HCT116 (cell line): ENCODE measurements around the gene LHCGR. TPM values are rescaled to one million over a fixed set of nuclear protein-coding genes. Genes with fewer than 3 reads are reported as not detected.

ENCODE experiments used
- ATAC-seq: fragments of 200-7000 bp; cut with Tn5 transposase; 2 replicates; pipeline ENCODE4 v1.9.1; 2020; ENCODE audit warnings: mild to moderate bottlenecking, moderate library complexity
- BruUV-seq: library from RNA; stranded (reverse); fragments of 400-500 nt; replicated peaks from 2 replicates; lab custom pipeline; 2021; lab: Mats Ljungman, UMichigan
- CTCF ChIA-PET: fragments of 300-600 bp; sonication (Branson Sonifier 250); formaldehyde crosslinking; loops from one replicate; lab custom pipeline; 2021; ENCODE audit warnings: antibody characterized with exemption; lab: Charles Lee
- POLR2A ChIA-PET: fragments of 300-600, 350-600 bp; sonication (Branson Sonifier 250); formaldehyde crosslinking; loops from one replicate; lab custom pipeline; 2021; ENCODE audit warnings: antibody characterized with exemption; lab: Charles Lee
- RAD21 ChIA-PET, 2 experiments: fragments of 300-600 bp; sonication (Branson Sonifier 250); formaldehyde crosslinking; loops; one replicate each; lab custom pipeline; 2023; ENCODE audit warnings: low total read pairs in 2 of 2; ENCODE audit not compliant: uncharacterized antibody in 2 of 2, unreplicated experiment in 2 of 2, low non-redundant PET in 1 of 2; lab: Charles Lee
- DNase-seq: peaks from one replicate; pipeline ENCODE4 v3.0.0-alpha.2; 2010; ENCODE audit warnings: low read depth, low spot score
- H2AFZ ChIP-seq: fragments of 200-600 bp; shearing (Covaris generic), sonication (generic); 2 replicates; pipeline ENCODE4 v1.6.1; 2017; ENCODE audit warnings: low read depth, mixed run types, mixed read lengths, antibody characterized with exemption, low read length; ENCODE audit not compliant: poor library complexity, severe bottlenecking
- H3K27ac ChIP-seq: 2 replicates; pipeline ENCODE4 v1.5.1; 2012; ENCODE audit warnings: low read depth, low read length
- H3K27me3 ChIP-seq: fragments of 200-600 bp; sonication (generic); 2 replicates; pipeline ENCODE4 v1.6.1; 2016; ENCODE audit warnings: mixed run types, low read length, mixed read lengths; ENCODE audit not compliant: insufficient read depth
- H3K36me3 ChIP-seq, 2 experiments: fragments of 200-500 bp in 1 of 2; fragments of 200-600 bp in 1 of 2; sonication (Bioruptor generic) in 1 of 2; sonication (generic) in 1 of 2; 2 replicates each; pipeline versions ENCODE4 v1.5.1 to v1.6.1; 2014 to 2016; ENCODE audit warnings: low read length in 2 of 2, inconsistent platforms in 1 of 2, mixed read lengths in 1 of 2, mixed run types in 1 of 2; ENCODE audit not compliant: insufficient read depth in 2 of 2, control insufficient read depth in 1 of 2
- H3K4me1 ChIP-seq, 2 experiments: fragments of 200-600 bp in 1 of 2; sonication (generic) in 1 of 2; 2 replicates each; pipeline versions ENCODE4 v1.5.1 to v1.6.1; 2012 to 2017; ENCODE audit warnings: low read length in 2 of 2, inconsistent platforms in 1 of 2, mild to moderate bottlenecking in 1 of 2, mixed read lengths in 1 of 2, mixed run types in 1 of 2, moderate library complexity in 1 of 2; ENCODE audit not compliant: insufficient read depth in 2 of 2, control insufficient read depth in 1 of 2
- H3K4me2 ChIP-seq: fragments of 200-600 bp; sonication (generic); 2 replicates; pipeline ENCODE4 v1.6.1; 2017; ENCODE audit warnings: mixed run types, low read length, mixed read lengths
- H3K4me3 ChIP-seq, 2 experiments: fragments of 200-600 bp in 1 of 2; sonication (generic) in 1 of 2; replicated peaks in 1 of 2; 2 replicates each; pipeline ENCODE4 v1.5.1; 2011 to 2016; ENCODE audit warnings: low read length in 2 of 2, control low read depth in 1 of 2, low read depth in 1 of 2, mild to moderate bottlenecking in 1 of 2, mixed read lengths in 1 of 2, mixed run types in 1 of 2
- H3K79me2 ChIP-seq: fragments of 200-600 bp; sonication (generic); 2 replicates; pipeline ENCODE4 v1.6.1; 2017; ENCODE audit warnings: mild to moderate bottlenecking, mixed run types, low read length, moderate library complexity, mixed read lengths; ENCODE audit not compliant: insufficient read depth
- H3K9ac ChIP-seq: fragments of 200-600 bp; sonication (generic); 2 replicates; pipeline ENCODE4 v1.6.1; 2016; ENCODE audit warnings: low read length, mixed read lengths
- H3K9me2 ChIP-seq: fragments of 200-600 bp; sonication (generic), shearing (Covaris generic); 2 replicates; pipeline ENCODE4 v1.6.1; 2017; ENCODE audit warnings: mixed run types, mild to moderate bottlenecking, moderate library complexity; ENCODE audit not compliant: insufficient read depth
- H3K9me3 ChIP-seq, 2 experiments: fragments of 200-500 bp in 1 of 2; fragments of 200-600 bp in 1 of 2; sonication (Bioruptor generic) in 1 of 2; sonication (generic) in 1 of 2; 2 replicates each; pipeline ENCODE4 v1.6.1; 2014 to 2017; ENCODE audit warnings: low read length in 2 of 2, mixed read lengths in 2 of 2, inconsistent platforms in 1 of 2, low read depth in 1 of 2, mild to moderate bottlenecking in 1 of 2, mixed run types in 1 of 2, moderate library complexity in 1 of 2; ENCODE audit not compliant: control insufficient read depth in 1 of 2, insufficient read depth in 1 of 2
- H4K20me1 ChIP-seq: fragments of 200-600 bp; sonication (generic), shearing (Covaris generic); 2 replicates; pipeline ENCODE4 v1.6.1; 2017; ENCODE audit warnings: mixed run types, mild to moderate bottlenecking, moderate library complexity; ENCODE audit not compliant: insufficient read depth
- EGR1 ChIP-seq: IDR thresholded peaks from 2 replicates; pipeline ENCODE4 v1.6.1; 2012; ENCODE audit warnings: low read depth
- FOSL1 ChIP-seq: IDR thresholded peaks from 2 replicates; pipeline ENCODE4 v1.6.1; 2012; ENCODE audit warnings: low read depth
- POLR2AphosphoS5 ChIP-seq: IDR thresholded peaks from 2 replicates; pipeline ENCODE4 v1.6.1; 2011; ENCODE audit warnings: mild to moderate bottlenecking, low read depth, low read length, moderate library complexity
- RAD21 ChIP-seq: IDR thresholded peaks from 2 replicates; pipeline ENCODE4 v1.6.1; 2012; ENCODE audit warnings: low read depth, mild to moderate bottlenecking
- SP1 ChIP-seq: IDR thresholded peaks from 2 replicates; pipeline ENCODE4 v1.6.1; 2012; ENCODE audit warnings: low read depth
- SRF ChIP-seq: IDR thresholded peaks from 2 replicates; pipeline ENCODE4 v1.6.1; 2012; ENCODE audit warnings: low read depth
- TCF7L2 ChIP-seq: IDR thresholded peaks from 2 replicates; pipeline ENCODE4 v1.7.0; 2011; ENCODE audit warnings: borderline replicate concordance, inconsistent platforms; ENCODE audit not compliant: insufficient read depth, insufficient read length; ENCODE audit errors: extremely low read depth
- YY1 ChIP-seq: IDR thresholded peaks from 2 replicates; pipeline ENCODE4 v1.6.1; 2011; ENCODE audit warnings: low read length, low read depth, moderate library complexity, mild to moderate bottlenecking; ENCODE audit not compliant: insufficient replicate concordance; ENCODE audit errors: extremely low read depth
- intact Hi-C: fragments of 100-400 bp; cut with micrococcal nuclease; formaldehyde crosslinking; loops from 2 replicates; pipeline ENCODE4 v1.10.0; 2022
- total RNA-seq: library from RNA; stranded (reverse); gene quantifications from one replicate; pipeline ENCODE4 v1.2.1, GENCODE V29; 2021; ENCODE audit not compliant: unreplicated experiment
- TF ChIP-seq, protein P1 (sequence below): IDR thresholded peaks from 2 replicates; pipeline ENCODE4 v1.6.1; 2012; ENCODE audit warnings: low read depth

LHCGR gene
- total RNA-seq, 1 experiment from 2014 or later: not detected

DNA sequence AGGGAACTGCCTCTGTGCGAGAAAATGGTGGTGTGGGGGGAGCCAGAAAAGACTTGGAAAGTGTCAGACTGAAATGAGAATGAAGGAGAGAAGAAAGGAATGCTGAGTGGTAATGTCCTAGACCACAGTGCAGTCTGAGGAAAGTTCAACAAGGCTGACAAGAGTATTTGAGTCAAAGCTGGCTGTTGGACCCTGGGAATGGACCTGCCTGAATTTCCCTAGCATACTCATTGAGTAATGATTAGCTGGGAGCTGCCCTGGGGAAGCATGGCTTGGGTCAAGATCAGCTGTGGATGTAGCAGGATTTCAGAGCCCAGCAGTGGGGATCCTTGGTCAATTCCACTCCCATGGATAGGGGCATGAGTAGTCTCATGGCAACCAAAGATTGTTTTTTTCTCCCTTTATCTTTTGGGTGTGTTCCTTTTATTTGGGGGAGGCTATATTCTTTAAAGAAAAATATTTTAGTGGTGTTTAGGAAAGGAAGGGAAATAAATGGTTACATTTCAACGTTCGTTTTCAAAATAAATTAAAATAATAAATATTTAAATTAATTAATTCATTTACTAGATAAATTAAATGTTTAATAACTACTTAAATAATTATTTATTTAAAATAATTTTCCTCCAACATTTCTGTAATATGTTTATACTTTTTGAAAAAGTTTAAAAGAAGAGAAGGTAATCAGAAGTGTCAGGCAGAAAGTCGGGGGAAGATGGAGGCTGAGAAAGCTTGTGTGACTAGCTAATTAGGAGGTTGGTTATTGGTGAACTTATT is 15.9 kb upstream of the LHCGR start:
- DNase-seq: no peak
- Histone ChIP-seq H3K4me1 (no peaks in the 10 kb centered on the region), H3K36me3 (no peaks in the 10 kb centered on the region), H3K9me2 (no peaks in the 10 kb centered on the region), H3K4me2 (no peak overlapping the region), H3K4me3 (no peak overlapping the region), H3K9me3 (no peaks in the 10 kb centered on the region), H2AFZ (no peak overlapping the region), H3K79me2 (no peaks in the 10 kb centered on the region), H3K27ac (no peak overlapping the region), H4K20me1 (no peaks in the 10 kb centered on the region), H3K9ac (no peak overlapping the region), H3K27me3 (peaks cover 38% of the 10 kb centered on the region)
- CTCF ChIA-PET: no interaction called here
- RAD21 ChIA-PET: no interaction called here
- no peak for ATAC-seq
- intact Hi-C loops: no loop called here
- TF ChIP-seq TCF7L2: no peak
- TF ChIP-seq RAD21: no peak
- TF ChIP-seq SRF: no peak
- TF ChIP-seq, protein P1, sequence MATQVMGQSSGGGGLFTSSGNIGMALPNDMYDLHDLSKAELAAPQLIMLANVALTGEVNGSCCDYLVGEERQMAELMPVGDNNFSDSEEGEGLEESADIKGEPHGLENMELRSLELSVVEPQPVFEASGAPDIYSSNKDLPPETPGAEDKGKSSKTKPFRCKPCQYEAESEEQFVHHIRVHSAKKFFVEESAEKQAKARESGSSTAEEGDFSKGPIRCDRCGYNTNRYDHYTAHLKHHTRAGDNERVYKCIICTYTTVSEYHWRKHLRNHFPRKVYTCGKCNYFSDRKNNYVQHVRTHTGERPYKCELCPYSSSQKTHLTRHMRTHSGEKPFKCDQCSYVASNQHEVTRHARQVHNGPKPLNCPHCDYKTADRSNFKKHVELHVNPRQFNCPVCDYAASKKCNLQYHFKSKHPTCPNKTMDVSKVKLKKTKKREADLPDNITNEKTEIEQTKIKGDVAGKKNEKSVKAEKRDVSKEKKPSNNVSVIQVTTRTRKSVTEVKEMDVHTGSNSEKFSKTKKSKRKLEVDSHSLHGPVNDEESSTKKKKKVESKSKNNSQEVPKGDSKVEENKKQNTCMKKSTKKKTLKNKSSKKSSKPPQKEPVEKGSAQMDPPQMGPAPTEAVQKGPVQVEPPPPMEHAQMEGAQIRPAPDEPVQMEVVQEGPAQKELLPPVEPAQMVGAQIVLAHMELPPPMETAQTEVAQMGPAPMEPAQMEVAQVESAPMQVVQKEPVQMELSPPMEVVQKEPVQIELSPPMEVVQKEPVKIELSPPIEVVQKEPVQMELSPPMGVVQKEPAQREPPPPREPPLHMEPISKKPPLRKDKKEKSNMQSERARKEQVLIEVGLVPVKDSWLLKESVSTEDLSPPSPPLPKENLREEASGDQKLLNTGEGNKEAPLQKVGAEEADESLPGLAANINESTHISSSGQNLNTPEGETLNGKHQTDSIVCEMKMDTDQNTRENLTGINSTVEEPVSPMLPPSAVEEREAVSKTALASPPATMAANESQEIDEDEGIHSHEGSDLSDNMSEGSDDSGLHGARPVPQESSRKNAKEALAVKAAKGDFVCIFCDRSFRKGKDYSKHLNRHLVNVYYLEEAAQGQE: no peak
- no peak for TF ChIP-seq FOSL1
- no peak for TF ChIP-seq POLR2AphosphoS5
- TF ChIP-seq YY1: no peak
- TF ChIP-seq EGR1: no peak
- no peak for TF ChIP-seq SP1
- POLR2A ChIA-PET: no interaction called here
- BruUV-seq: no TSS peak
